Vagina (tissue), 2 donors: Measurements from ENCODE around the gene TXNL1. TPM values are rescaled to one million over a fixed set of nuclear protein-coding genes. Genes with fewer than 3 reads are reported as not detected.
A peak's percentile ranks its signal among the peaks of the same experiment; 100 is the strongest.

Experiments
- DNase-seq, 2 donors: peaks; one replicate each; pipeline ENCODE4 v3.0.0-alpha.2; 2017; ENCODE audit errors: extremely low spot score in 2 of 2
- H3K27ac ChIP-seq: fragments of 200-600 bp; sonication (generic); one replicate; pipeline ENCODE4 v1.5.1; 2019
- H3K27me3 ChIP-seq: fragments of 200-600 bp; sonication (generic); one replicate; pipeline ENCODE4 v1.5.1; 2019
- H3K36me3 ChIP-seq, 2 donors: fragments of 200-600 bp; sonication (generic); one replicate each; pipeline ENCODE4 v1.5.1; 2017 to 2019
- H3K4me1 ChIP-seq: fragments of 200-600 bp; sonication (generic); one replicate; pipeline ENCODE4 v1.5.1; 2019
- H3K4me3 ChIP-seq, 2 donors: fragments of 200-600 bp; sonication (generic); 1 replicate in 1 of 2; 2 replicates in 1 of 2; pipeline ENCODE4 v1.5.1; 2016 to 2019
- H3K9me3 ChIP-seq: fragments of 200-600 bp; sonication (generic); one replicate; pipeline ENCODE4 v1.5.1; 2019
- CTCF ChIP-seq, 3 experiments: fragments of 450-650 bp in 2 of 3; fragments of 200-600 bp in 1 of 3; sonication (generic) in 1 of 3; IDR thresholded peaks; one replicate each; pipeline ENCODE4 v1.5.1; 2017 to 2019; ENCODE audit warnings: antibody characterized with exemption in 3 of 3, mild to moderate bottlenecking in 2 of 3, moderate library complexity in 2 of 3
- POLR2A ChIP-seq, 2 donors: fragments of 450-650 bp; IDR thresholded peaks; one replicate each; pipeline ENCODE4 v1.6.1; 2017; ENCODE audit warnings: antibody characterized with exemption in 2 of 2, mild to moderate bottlenecking in 2 of 2, moderate library complexity in 2 of 2
- POLR2AphosphoS5 ChIP-seq, 2 donors: sonication (generic); formaldehyde crosslinking; IDR thresholded peaks; one replicate each; pipeline ENCODE4 v1.9.0; 2017; ENCODE audit warnings: antibody characterized with exemption in 2 of 2, mild to moderate bottlenecking in 2 of 2, low read depth in 1 of 2; ENCODE audit not compliant: insufficient read depth in 1 of 2
- intact Hi-C: fragments of 100-400 bp; cut with DNase I; formaldehyde crosslinking; loops from one replicate; pipeline ENCODE4 v1.15.1; 2023
- total RNA-seq: library from RNA; depleted of rRNA; stranded (reverse); fragments of >200 nt; gene quantifications from one replicate; pipeline ENCODE4 v1.2.3, GENCODE V29; 2016

TXNL1 gene
- total RNA-seq, 1 donor from 2014 or later = 26.3 TPM

DNA sequence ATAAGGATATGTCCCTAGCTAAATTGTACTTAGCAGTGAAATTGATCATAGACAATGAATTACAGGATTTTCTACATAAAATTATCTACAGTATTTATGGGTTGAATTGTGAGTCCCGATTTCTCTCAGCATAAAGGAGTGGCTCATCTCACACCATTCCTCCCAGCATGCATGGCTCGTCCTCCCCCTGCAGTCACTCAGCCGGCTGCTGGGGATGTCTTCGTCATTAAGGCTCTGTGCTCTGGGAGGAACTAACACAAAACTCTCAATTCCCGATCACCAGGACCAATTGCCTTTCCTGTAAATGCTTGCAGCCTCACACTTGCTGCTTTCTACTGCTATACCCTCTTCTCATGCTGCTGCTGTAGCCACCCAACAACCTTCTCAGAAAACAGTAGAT is 75.9 kb downstream of the TXNL1 start:
- intact Hi-C loops = no loop called here
- TF ChIP-seq POLR2A (IDR thresholded peaks at IDR 0.05) (no peak), POLR2AphosphoS5 (IDR thresholded peaks at IDR 0.05; ENCODE audit: insufficient read depth in 1 of 2, low read depth in 1 of 2) (no peak), CTCF (IDR thresholded peaks at IDR 0.05) (no peak)
- no peak for DNase-seq
- Histone ChIP-seq H3K4me1 (peaks cover 18% of the 10 kb centered on the region), H3K36me3 (no peaks in the 10 kb centered on the region), H3K27ac (peak overlapping the region; percentile 31), H3K4me3 (no peak overlapping the region), H3K27me3 (no peaks in the 10 kb centered on the region), H3K9me3 (no peaks in the 10 kb centered on the region)

DNA sequence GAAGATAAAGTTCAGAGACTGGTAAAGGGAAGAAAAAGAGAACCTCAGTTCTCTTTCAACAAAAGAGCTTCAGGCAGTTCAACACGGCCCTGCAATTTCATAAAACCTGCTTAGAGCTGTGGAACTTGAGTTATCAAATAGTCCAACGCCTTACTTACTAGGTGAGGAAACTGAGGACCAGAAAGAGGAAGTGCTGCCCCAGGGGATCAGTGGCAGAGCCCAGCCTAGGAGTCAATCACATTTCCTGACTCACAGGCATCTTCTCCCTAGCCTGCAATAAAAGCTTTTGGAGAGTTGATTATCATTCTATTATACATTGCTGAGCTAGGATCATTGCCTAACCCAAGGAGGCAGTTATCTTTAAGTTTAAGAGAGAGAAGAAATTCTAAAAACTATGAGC is 77.4 kb downstream of the TXNL1 start:
- Histone ChIP-seq H3K27ac (no peak overlapping the region), H3K4me1 (peaks cover 13% of the 10 kb centered on the region), H3K9me3 (no peaks in the 10 kb centered on the region), H3K27me3 (no peaks in the 10 kb centered on the region), H3K4me3 (no peak overlapping the region), H3K36me3 (no peaks in the 10 kb centered on the region)
- TF ChIP-seq POLR2A (IDR thresholded peaks at IDR 0.05) = no peak
- no peak for TF ChIP-seq POLR2AphosphoS5 (IDR thresholded peaks at IDR 0.05; ENCODE audit: insufficient read depth in 1 of 2, low read depth in 1 of 2)
- no peak for TF ChIP-seq CTCF (IDR thresholded peaks at IDR 0.05)
- no peak for DNase-seq
- intact Hi-C loops = no loop called here

DNA sequence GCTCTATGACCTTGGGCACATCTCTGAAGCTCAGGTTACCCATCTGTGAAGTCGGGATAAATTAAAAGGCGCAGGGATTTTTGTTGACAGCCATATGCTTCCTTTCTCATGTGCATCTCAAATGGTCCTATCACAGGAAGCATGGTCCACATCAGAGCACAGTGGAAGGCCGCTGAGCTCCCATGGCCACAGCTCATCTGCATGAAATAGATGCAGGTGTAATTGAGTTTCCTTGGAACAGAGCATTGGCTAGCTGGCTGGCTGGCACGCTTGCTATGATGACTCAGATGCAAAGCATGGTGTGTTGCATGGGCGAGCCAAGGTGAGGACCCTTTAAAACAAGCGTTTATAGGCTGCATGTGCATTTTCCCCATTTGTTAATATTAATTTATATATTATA is 79.3 kb downstream of the TXNL1 start:
- DNase-seq = no peak
- Histone ChIP-seq H3K9me3 (no peaks in the 10 kb centered on the region), H3K27ac (no peak overlapping the region), H3K27me3 (no peaks in the 10 kb centered on the region), H3K4me1 (no peaks in the 10 kb centered on the region), H3K4me3 (no peak overlapping the region), H3K36me3 (no peaks in the 10 kb centered on the region)
- intact Hi-C loops = no loop called here
- TF ChIP-seq POLR2AphosphoS5 (IDR thresholded peaks at IDR 0.05; ENCODE audit: insufficient read depth in 1 of 2, low read depth in 1 of 2) = no peak
- no peak for TF ChIP-seq POLR2A (IDR thresholded peaks at IDR 0.05)
- no peak for TF ChIP-seq CTCF (IDR thresholded peaks at IDR 0.05)

GRCh38 chr18:56556907-56557306 is 81.5 kb downstream of the TXNL1 start:
- DNase-seq = no peak
- no peaks in the 10 kb centered on the region for H3K27me3 ChIP-seq
- intact Hi-C loops = no loop called here
- no peak overlapping the region for H3K27ac ChIP-seq
- H3K4me1 ChIP-seq = no peaks in the 10 kb centered on the region
- no peaks in the 10 kb centered on the region for H3K36me3 ChIP-seq
- TF ChIP-seq POLR2AphosphoS5 (IDR thresholded peaks at IDR 0.05; ENCODE audit: insufficient read depth in 1 of 2, low read depth in 1 of 2) (no peak), CTCF (IDR thresholded peaks at IDR 0.05) (no peak), POLR2A (IDR thresholded peaks at IDR 0.05) (no peak)
- H3K4me3 ChIP-seq = no peak overlapping the region
- no peaks in the 10 kb centered on the region for H3K9me3 ChIP-seq

- no peaks in the 10 kb centered on the region for H3K9me3 ChIP-seq
- no peak overlapping the region for H3K27ac ChIP-seq
- no peaks in the 10 kb centered on the region for H3K4me1 ChIP-seq
- intact Hi-C loops = no loop called here
- H3K4me3 ChIP-seq = no peak overlapping the region
- H3K36me3 ChIP-seq = no peaks in the 10 kb centered on the region
- no peak for TF ChIP-seq POLR2AphosphoS5 (IDR thresholded peaks at IDR 0.05; ENCODE audit: insufficient read depth in 1 of 2, low read depth in 1 of 2)
- TF ChIP-seq POLR2A (IDR thresholded peaks at IDR 0.05) = no peak
- no peak for TF ChIP-seq CTCF (IDR thresholded peaks at IDR 0.05)
- no peaks in the 10 kb centered on the region for H3K27me3 ChIP-seq
- DNase-seq = peak in 1 of 2 donors; percentile 13
Observed at GRCh38 chr18:56550121-56550520, 88.3 kb downstream of the TXNL1 start.

Other genes with a start within 250 kb of the TXNL1 start
- gene WDR7, start 12.8 kb upstream of the TXNL1 start, total RNA-seq = 26.3 TPM